ENCODE measurements around the gene LIM2.

Gene LIM2

DNA sequence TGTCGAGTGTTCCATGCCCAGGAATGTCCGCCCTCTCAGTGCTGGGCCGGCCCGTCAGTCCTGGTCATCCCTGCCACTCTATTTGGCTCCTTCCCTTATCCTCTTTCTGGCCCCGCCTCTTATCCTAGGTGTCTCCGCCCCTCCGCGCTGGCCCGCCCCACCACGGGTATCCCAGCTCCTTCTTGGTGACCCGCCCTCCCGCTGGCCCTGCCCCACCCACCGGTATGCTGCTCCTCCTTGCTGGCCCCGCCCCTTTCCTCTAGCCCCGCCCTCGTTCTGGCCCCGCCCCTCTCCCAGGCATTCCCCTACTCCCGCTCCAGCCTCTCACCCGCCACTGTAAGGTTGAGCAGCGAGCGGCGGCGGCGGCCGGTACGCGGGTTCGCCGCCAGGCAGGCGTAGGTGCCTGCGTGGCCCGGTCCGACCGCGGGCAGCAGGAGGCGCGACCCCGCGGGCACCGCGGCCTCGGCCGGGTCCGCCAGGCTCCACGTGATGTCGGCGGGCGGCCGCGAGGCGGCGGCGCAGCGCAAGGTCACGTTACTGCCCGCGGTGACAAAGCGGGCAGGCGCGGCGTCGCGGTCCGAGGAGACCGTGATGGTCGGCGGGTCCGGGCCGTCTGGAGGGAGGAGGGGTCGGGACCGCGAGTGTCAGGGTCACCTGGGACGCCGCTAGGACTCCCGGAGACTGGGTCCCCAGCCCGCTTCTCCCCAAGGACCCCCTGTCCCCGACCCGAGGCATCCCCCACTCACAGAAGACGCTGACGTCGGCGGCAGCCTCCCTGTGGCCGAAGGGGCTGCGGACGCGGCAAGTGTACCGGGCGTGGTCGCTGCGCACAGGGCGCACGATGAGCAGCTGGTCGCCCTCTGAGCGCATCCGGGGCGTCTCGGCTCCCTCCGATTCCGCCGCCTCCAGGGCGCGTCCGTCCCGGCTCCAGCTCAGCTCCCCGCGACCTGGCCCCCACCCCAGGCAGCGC, 47.8 kb downstream of the LIM2 start:
- DNase-seq (ENCODE audit: low read depth): peak; percentile 83

DNA sequence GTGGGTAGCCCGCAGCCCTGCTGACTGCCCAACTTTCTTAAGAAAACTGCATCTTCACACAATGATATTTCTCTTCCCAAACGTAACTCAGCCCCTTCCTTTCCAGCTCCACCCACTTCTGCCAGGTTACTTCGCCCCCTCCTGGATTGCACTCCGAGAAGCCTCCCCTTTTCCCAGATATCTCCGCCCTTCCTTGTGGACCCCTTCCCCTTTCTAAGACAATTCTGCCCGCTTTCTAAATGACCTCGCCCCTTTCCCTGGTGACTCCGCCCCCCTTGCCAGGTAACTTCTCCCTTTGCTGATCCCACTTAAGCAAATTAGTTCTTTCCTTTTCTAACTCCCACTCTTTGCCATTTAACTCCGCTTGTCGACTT, 48.5 kb downstream of the LIM2 start:
- no peak for DNase-seq (ENCODE audit: low read depth)

DNA sequence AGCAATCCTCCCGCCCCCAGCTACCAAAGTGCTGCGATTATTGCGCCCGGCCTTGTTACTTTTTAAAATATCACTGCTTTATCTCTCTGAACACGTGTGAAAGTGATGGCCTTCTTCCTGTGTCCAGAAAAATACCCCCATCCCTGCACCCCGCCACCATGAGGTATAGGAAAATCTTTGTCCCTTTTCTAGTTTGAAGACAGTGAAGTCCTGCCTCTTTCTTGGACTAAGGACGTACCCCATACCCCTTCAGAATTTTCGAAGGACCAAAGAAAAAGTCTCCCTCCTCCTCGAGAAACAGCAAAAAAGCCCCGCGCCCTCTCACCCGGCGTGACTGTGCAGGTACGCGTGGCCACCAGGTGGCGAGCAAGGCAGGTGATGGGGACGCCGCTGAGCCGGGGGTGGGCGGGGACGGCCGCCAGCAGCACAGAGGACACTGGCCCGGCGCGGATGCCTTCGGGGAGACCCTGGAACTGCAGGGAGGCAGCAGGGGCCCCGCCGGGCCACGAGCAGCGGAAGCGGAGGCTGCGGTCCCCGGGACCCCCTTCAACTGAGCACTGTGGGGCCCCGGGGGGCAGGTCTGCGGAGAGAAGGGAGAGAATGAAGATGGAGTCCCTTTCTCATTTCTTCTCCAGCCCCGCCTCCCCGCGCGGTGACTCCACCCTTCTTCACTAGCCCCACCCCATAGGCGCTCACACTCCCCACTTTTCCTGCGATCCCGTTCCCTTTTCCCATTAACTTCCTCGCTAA, 49.0 kb downstream of the LIM2 start:
- peak; percentile 60 for DNase-seq (ENCODE audit: low read depth)

DNA sequence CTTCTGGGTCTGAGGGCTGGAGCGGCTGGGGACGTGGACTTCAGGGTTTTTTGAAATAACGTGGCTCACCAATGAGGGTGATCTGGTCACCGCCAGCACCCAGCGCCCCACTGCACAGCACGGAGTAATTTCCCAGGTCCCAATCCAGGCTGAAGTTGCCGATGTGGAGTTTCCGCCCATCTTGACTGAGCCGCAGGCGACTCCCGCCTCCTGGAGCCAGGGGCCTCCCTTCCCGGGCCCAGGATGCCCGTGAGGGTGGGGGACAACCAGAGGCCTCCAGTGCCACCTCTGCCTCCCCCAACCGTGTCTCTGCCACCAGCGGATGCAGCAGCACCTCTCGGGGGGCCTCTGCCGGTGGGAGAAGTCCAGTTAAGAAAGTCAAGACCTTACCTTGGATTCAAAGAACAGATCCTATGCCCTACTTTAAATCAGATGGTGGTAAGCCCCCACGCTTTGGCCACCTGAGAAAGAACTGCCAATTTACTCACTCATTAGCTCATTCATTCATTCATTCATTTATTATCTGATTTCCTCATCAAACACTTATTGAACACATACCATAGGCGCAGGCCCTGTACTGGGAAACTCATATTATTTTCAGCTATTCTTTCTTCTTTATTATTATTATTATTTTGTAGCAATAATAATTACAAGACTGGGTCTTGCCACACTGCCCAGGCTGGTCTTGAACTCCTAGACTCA, 49.8 kb downstream of the LIM2 start:
- no peak for DNase-seq (ENCODE audit: low read depth)

DNA sequence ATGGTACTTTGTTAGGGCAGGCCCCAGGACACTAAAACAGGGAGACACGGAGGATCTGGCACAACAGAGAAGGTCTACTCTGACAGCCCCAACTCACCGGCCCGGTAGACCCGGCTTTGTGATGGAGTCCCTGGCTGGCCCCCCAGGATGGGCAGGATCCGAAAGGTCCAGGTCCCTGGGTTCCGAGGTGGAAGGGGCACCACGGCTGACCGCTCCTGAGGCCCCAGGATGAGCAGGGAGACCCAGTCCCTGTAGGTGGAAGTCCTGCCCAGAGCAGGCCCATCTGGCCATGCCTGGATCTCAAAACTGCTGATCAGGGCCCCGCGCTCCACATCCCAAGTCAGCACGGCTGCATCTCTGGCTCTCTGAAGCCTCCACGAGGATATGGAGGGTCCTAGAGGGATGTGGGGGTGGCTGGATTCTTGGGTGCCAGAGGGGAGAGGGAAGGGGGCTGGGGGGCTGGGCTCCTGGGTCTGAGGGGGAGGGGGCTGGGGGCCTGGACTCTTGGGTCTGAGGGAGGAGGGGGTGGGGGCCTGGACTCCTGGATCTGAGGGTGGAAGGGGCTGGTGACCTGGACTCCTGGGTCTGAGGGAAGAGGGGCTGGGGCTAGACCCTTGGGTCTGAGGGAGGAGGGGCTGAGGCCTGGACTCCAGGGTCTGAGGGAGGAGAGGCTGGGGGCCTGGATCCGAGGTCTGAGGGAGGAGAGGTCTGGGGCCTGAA, 50.5 kb downstream of the LIM2 start:
- no peak for DNase-seq (ENCODE audit: low read depth)

DNA sequence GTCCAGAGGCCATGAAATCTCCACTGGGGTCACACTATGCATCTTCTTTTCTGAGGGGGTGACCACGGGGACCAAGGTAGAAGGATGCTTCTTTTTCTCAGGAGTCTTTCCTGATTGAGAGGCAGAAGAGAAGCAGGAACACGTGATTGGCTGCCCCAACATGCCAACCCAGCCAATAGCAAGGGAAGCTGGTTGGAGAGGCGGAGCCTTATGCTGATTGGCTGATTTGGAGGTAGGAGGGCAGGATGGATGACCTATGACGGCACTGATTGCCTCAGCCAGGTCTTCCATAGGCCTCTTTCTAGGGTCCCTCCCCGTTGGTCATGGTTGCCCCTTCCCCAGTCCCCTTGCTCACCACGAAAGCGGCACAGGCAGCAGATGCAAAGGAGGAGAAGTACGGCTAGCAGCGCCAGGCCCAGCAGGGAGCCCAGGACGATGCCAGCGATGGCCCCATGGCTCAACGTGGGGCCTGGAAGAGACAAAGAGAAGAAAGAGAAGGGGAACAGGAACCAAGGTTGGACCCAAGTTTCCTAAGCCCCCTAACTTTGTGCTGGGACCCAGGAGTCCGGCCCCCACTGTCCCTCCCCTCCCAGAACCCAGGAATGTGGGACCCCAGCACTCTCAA, 53.8 kb downstream of the LIM2 start:
- DNase-seq (ENCODE audit: low read depth): no peak

DNA sequence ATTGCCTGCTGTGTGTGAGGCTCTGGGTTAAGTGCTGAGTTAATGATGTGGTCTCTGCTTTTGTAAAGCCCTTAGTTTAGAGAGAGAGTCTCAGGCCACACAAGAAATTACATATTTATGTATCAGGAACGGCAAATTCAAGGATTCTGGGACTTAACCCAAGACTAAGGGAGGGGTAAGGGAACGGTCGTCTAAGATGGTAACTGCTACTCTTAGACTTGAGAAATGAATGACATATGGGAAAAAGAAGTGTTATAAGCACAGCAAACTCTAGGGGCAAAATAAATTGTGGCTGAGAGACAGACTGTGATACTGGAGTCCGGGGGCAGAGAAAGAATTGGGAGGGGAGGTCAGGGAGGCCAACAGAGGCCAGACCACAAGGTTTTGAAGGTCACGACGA, 56.1 kb downstream of the LIM2 start:
- DNase-seq (ENCODE audit: low read depth): no peak

DNA sequence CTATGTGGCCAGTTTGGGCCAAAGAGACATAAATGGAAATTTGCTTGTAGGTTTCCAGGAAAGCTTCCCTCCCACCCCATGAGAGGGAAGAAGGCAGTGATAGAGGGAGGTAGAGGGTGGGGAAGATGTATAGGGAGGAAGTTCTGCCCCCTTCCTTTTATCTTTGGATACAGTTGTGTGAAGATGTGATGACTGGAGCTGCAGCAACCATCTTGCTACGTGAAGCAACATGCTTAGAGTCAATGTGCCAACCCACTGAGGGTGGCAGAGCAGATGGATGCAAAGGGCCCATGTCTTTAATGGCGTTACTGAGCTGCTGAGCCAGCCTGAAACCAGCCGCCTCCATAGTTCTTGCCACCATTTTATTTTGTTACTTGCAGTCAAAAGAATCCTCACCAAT, 56.6 kb downstream of the LIM2 start:
- no peak for DNase-seq (ENCODE audit: low read depth)

DNA sequence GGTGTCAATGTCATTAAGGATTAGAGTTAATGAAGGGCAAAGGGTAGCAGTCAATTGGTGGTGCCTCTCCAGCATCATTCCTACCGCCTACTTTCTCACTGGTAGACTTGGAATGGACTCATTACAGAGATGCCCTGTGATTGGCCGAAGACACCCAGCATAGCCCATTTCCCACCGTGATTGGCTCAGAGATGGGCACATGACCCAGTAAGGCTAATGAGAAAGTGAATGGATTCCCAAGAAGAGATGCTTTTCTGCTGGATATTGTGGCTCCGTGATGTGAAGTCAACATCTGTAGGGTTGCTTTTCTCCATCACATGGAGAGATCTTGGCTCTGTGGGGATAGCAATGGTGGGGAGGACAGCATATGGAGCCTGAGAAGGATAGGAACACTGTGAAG, 57.4 kb downstream of the LIM2 start:
- no peak for DNase-seq (ENCODE audit: low read depth)

Measured in HS-5 (cell line).